HepG2 (cell line): ENCODE measurements around the gene ACSBG1. TPM values are rescaled to one million over a fixed set of nuclear protein-coding genes. Genes with fewer than 3 reads are reported as not detected.

Experiments
- AGO2 ChIP-seq: fragments of 200-400 bp; formaldehyde crosslinking; optimal IDR thresholded peaks from 2 replicates; pipeline ENCODE3; 2017; ENCODE audit warnings: mild to moderate bottlenecking, low read depth, low read length, moderate library complexity
- CCDC6 ChIP-seq: sonication (generic); formaldehyde crosslinking; IDR thresholded peaks from 2 replicates; pipeline ENCODE4 v1.8.1; 2022; ENCODE audit warnings: mild to moderate bottlenecking, missing genetic modification reagents, moderate library complexity
- CEBPB ChIP-seq: IDR thresholded peaks from 2 replicates; pipeline ENCODE4 v1.6.1; 2011; ENCODE audit warnings: low read depth, low read length, improper control_type of control experiment, borderline replicate concordance
- EP300 ChIP-seq, 3 experiments: sonication (generic) in 1 of 3; formaldehyde crosslinking in 1 of 3; IDR thresholded peaks; 2 replicates each; pipeline versions ENCODE4 v1.5.1 to v1.6.1; 2011 to 2020; ENCODE audit warnings: low read depth in 2 of 3, low read length in 2 of 3, borderline replicate concordance in 1 of 3, improper control_type of control experiment in 1 of 3, mild to moderate bottlenecking in 1 of 3, missing genetic modification reagents in 1 of 3, moderate library complexity in 1 of 3
- HNRNPL ChIP-seq: fragments of 200-400 bp; formaldehyde crosslinking; IDR thresholded peaks from 2 replicates; pipeline ENCODE4 v1.6.1; 2017; ENCODE audit warnings: mild to moderate bottlenecking, low read depth, low read length
- MIER2 ChIP-seq: IDR thresholded peaks from 2 replicates; pipeline ENCODE4 v1.6.1; 2016; ENCODE audit warnings: missing biosample characterization, missing genetic modification reagents
- MIXL1 ChIP-seq: IDR thresholded peaks from 2 replicates; pipeline ENCODE4 v1.6.1; 2016
- PCBP1 ChIP-seq: fragments of 200-400 bp; formaldehyde crosslinking; IDR thresholded peaks from 2 replicates; pipeline ENCODE4 v1.6.1; 2017; ENCODE audit warnings: mild to moderate bottlenecking, low read depth, low read length, borderline replicate concordance
- PITX1 ChIP-seq: sonication (generic); formaldehyde crosslinking; IDR thresholded peaks from 2 replicates; pipeline ENCODE4 v1.5.1; 2020; ENCODE audit warnings: mild to moderate bottlenecking, missing genetic modification reagents
- PLRG1 ChIP-seq: fragments of 450-650 bp; conservative IDR thresholded peaks from 2 replicates; pipeline ENCODE4 v1.6.1; 2016
- RARA ChIP-seq: IDR thresholded peaks from 2 replicates; pipeline ENCODE4 v1.6.1; 2016; ENCODE audit warnings: missing genetic modification reagents, missing compliant biosample characterization
- RCOR2 ChIP-seq: IDR thresholded peaks from 2 replicates; pipeline ENCODE4 v1.6.1; 2016; ENCODE audit warnings: missing biosample characterization, missing genetic modification reagents
- REL ChIP-seq: sonication (generic); formaldehyde crosslinking; conservative IDR thresholded peaks from 2 replicates; pipeline ENCODE4 v1.8.0; 2022; ENCODE audit warnings: mild to moderate bottlenecking, missing genetic modification reagents, moderate library complexity
- SMAD3 ChIP-seq: sonication (generic); formaldehyde crosslinking; IDR thresholded peaks from 2 replicates; pipeline ENCODE4 v1.4.0; 2020; ENCODE audit warnings: missing genetic modification reagents
- ZNF230 ChIP-seq: sonication (generic); formaldehyde crosslinking; IDR thresholded peaks from 2 replicates; pipeline ENCODE4 v1.4.0; 2020; ENCODE audit warnings: mild to moderate bottlenecking, missing genetic modification reagents
- ZNF263 ChIP-seq: sonication (generic); formaldehyde crosslinking; IDR thresholded peaks from 2 replicates; pipeline ENCODE4 v1.4.0; 2020; ENCODE audit warnings: missing genetic modification reagents
- ZNF382 ChIP-seq: sonication (generic); formaldehyde crosslinking; IDR thresholded peaks from 2 replicates; pipeline ENCODE4 v1.5.0; 2020; ENCODE audit warnings: missing genetic modification reagents, mild to moderate bottlenecking, borderline replicate concordance
- ZNF550 ChIP-seq: sonication (generic); formaldehyde crosslinking; IDR thresholded peaks from 2 replicates; pipeline ENCODE4 v1.4.0; 2020; ENCODE audit warnings: mild to moderate bottlenecking, missing genetic modification reagents, borderline replicate concordance
- ZNF614 ChIP-seq: IDR thresholded peaks from 2 replicates; pipeline ENCODE4 v1.6.1; 2018; ENCODE audit warnings: missing biosample characterization, missing genetic modification reagents, inconsistent platforms, borderline replicate concordance
- ZNF629 ChIP-seq: sonication (generic); formaldehyde crosslinking; conservative IDR thresholded peaks from 2 replicates; pipeline ENCODE4 v1.5.0; 2020; ENCODE audit warnings: missing genetic modification reagents
- ZNF775 ChIP-seq: sonication (generic); formaldehyde crosslinking; IDR thresholded peaks from 2 replicates; pipeline ENCODE4 v1.4.0; 2020; ENCODE audit warnings: missing genetic modification reagents, mild to moderate bottlenecking, moderate library complexity, borderline replicate concordance
- ZSCAN21 ChIP-seq: sonication (generic); formaldehyde crosslinking; IDR thresholded peaks from 2 replicates; pipeline ENCODE4 v1.8.0; 2022; ENCODE audit warnings: mild to moderate bottlenecking, missing genetic modification reagents, moderate library complexity, borderline replicate concordance
- polyA plus RNA-seq, 8 experiments: library from polyadenylated mRNA; depleted of rRNA in 3 of 8; stranded (reverse) in 7 of 8; unstranded in 1 of 8; fragments of >200 nt; fragmentation: Illumina TruSeq in 4 of 8; extraction: Trizol in 4 of 8; gene quantifications; 2 replicates each; pipeline versions ENCODE4 v1.2.1 to v1.2.3, GENCODE V29; 2011 to 2016; ENCODE audit warnings: low read depth in 4 of 8, missing spikeins in 1 of 8, mixed read lengths in 1 of 8; ENCODE audit not compliant: insufficient read depth in 1 of 8
- total RNA-seq, 5 experiments: library from RNA; depleted of rRNA; stranded (reverse); fragments of >200 nt; fragmentation: Illumina TruSeq; extraction: Trizol; gene quantifications; 2 replicates each; pipeline ENCODE4 v1.2.3, GENCODE V29; 2016; ENCODE audit warnings: low read depth in 1 of 5
- TF ChIP-seq, protein P1 (sequence below), 2 experiments: sonication (generic) in 1 of 2; formaldehyde crosslinking in 1 of 2; IDR thresholded peaks; 2 replicates each; pipeline versions ENCODE4 v1.4.0 to v1.6.1; 2018 to 2020; ENCODE audit warnings: missing genetic modification reagents in 2 of 2, borderline replicate concordance in 1 of 2, low read depth in 1 of 2, mild to moderate bottlenecking in 1 of 2, missing biosample characterization in 1 of 2
- TF ChIP-seq, protein P2 (sequence below): sonication (generic); formaldehyde crosslinking; IDR thresholded peaks from 2 replicates; pipeline ENCODE4 v1.9.0; 2021; ENCODE audit warnings: missing genetic modification reagents, borderline replicate concordance
- TF ChIP-seq, protein P3 (sequence below): sonication (generic); formaldehyde crosslinking; IDR thresholded peaks from 2 replicates; pipeline ENCODE4 v1.4.0; 2020; ENCODE audit warnings: mild to moderate bottlenecking, missing genetic modification reagents
- TF ChIP-seq, protein P4 (sequence below): IDR thresholded peaks from 2 replicates; pipeline ENCODE4 v1.6.1; 2016

The ACSBG1 gene
- total and polyA plus RNA-seq, 2 of the 13 experiments (the other 11 are each of a cell fraction or from before 2014, with no cell fraction given): 0.35 to 0.81 TPM

DNA sequence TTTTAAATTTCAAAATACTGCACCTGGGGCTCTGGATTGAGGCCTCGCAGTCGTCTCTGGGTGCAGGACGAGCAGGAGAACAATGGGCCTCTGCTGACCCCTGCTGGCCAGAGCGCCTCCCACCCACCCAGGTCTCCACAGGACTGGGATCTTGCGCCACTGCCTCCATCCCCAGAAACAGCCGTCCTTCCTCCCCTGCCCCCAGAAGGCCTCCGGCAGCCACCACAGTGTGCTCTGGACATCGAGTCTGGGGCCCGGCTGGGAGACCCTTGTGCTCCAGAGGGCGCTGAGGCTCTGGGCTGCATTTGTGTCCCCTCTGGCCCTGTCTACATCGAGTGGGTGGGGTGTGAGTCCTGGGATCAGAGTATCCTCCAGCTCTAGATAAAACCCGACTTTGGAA, 6.7 kb upstream of the ACSBG1 start (continued):
- TF ChIP-seq HNRNPL (no peak), ZNF230 (no peak), RARA (CRISPR knock-in tag) (no peak), REL (CRISPR knock-in tag) (no peak), MIXL1 (CRISPR knock-in tag) (no peak), CEBPB (peak; percentile 69; the same call in 1 of the 2 replicates), ZNF263 (CRISPR knock-in tag) (peak; percentile 68), PLRG1 (no peak), CCDC6 (CRISPR knock-in tag) (no peak), ZNF382 (CRISPR knock-in tag) (no peak), SMAD3 (CRISPR knock-in tag) (no peak), RCOR2 (CRISPR knock-in tag) (no peak), ZNF775 (CRISPR knock-in tag) (no peak), AGO2 (no peak), ZNF629 (no peak), MIER2 (CRISPR knock-in tag) (no peak), ZSCAN21 (no peak), ZNF550 (CRISPR knock-in tag) (no peak), PCBP1 (no peak), EP300 (IDR thresholded peaks at IDR 0.05; ENCODE audit: low read depth in 2 of 2, low read length in 2 of 2) (no peak), EP300 (CRISPR knock-in tag; IDR thresholded peaks at IDR 0.05; ENCODE audit: borderline replicate concordance) (no peak), ZNF614 (CRISPR knock-in tag) (0 out of 2 replicates have a peak, but pooled peaks have one; percentile 33), PITX1 (CRISPR knock-in tag) (no peak)
- TF ChIP-seq, protein P1, sequence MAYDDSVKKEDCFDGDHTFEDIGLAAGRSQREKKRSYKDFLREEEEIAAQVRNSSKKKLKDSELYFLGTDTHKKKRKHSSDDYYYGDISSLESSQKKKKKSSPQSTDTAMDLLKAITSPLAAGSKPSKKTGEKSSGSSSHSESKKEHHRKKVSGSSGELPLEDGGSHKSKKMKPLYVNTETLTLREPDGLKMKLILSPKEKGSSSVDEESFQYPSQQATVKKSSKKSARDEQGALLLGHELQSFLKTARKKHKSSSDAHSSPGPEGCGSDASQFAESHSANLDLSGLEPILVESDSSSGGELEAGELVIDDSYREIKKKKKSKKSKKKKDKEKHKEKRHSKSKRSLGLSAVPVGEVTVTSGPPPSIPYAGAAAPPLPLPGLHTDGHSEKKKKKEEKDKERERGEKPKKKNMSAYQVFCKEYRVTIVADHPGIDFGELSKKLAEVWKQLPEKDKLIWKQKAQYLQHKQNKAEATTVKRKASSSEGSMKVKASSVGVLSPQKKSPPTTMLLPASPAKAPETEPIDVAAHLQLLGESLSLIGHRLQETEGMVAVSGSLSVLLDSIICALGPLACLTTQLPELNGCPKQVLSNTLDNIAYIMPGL (CRISPR knock-in tag; IDR thresholded peaks at IDR 0.05; ENCODE audit: borderline replicate concordance in 1 of 2, low read depth in 1 of 2): no peak
- TF ChIP-seq, protein P2, sequence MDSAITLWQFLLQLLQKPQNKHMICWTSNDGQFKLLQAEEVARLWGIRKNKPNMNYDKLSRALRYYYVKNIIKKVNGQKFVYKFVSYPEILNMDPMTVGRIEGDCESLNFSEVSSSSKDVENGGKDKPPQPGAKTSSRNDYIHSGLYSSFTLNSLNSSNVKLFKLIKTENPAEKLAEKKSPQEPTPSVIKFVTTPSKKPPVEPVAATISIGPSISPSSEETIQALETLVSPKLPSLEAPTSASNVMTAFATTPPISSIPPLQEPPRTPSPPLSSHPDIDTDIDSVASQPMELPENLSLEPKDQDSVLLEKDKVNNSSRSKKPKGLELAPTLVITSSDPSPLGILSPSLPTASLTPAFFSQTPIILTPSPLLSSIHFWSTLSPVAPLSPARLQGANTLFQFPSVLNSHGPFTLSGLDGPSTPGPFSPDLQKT (CRISPR knock-in tag): no peak
- TF ChIP-seq, protein P3, sequence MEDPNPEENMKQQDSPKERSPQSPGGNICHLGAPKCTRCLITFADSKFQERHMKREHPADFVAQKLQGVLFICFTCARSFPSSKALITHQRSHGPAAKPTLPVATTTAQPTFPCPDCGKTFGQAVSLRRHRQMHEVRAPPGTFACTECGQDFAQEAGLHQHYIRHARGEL (CRISPR knock-in tag): no peak
- TF ChIP-seq, protein P4, sequence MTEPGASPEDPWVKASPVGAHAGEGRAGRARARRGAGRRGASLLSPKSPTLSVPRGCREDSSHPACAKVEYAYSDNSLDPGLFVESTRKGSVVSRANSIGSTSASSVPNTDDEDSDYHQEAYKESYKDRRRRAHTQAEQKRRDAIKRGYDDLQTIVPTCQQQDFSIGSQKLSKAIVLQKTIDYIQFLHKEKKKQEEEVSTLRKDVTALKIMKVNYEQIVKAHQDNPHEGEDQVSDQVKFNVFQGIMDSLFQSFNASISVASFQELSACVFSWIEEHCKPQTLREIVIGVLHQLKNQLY: no peak
